ENCODE data around the gene ECEL1. TPM values are rescaled to one million over a fixed set of nuclear protein-coding genes. Genes with fewer than 3 reads are reported as not detected.

ECEL1 gene
- total and polyA plus RNA-seq, 3 experiments from 2014 or later: not detected

DNA sequence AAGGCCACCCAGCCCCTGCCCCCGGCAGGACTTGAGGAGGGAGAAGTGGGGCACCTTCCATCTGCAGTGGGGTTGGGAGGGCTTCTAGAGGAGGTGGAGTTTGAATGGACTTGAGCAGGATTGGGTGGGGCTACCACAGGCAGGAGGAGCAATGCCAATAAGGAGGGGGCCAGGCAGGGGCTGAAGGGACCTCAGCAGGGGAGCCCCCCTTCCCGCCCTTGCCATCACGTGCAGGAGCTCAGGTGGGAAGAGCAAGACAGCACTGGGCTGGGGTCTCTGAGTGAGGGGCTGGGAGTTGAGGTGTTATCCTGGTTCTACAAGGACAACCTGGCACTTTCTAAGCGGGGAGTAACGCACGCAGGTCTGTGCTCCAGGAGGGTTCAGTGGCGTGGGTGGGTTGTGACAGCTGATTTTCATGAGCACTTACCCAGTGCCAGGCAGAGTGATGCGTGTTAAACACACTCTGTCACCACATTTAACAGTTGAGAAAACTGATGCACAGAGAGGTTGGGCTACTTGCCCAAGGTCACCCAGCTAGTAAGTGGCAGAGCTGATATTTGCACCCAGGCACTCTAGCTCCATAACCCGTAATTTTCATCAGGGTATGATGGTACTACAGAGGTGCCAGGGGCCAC is 43.1 kb upstream of the ECEL1 start:
- ChIA-PET POLR2A (no interaction called here), CTCF (interaction anchor here (2.0 kb wide), 1 partner anchor 10 kb away, joined by 6 read pairs; the partner anchor contains the start of gene PRSS56)
- peaks cover 15% of the 10 kb centered on the region for H3K4me1 ChIP-seq (ENCODE audit: insufficient read depth, low read length)
- no peak overlapping the region for H3K4me3 ChIP-seq (ENCODE audit: low read length)
- Mint-ChIP-seq H3K36me3 (peaks cover 0 to 1% (median 0%) of the 10 kb centered on the region in 3 donors), H3K27me3 (peaks cover 24 to 48% of the 10 kb centered on the region in 2 donors), H3K27ac (peak overlapping the region in 1 of 8 donors; percentile 41), H3K9me3 (no peaks in the 10 kb centered on the region), H3K4me3 (no peak overlapping the region), H3K4me1 (peaks cover 13 to 16% (median 15%) of the 10 kb centered on the region in 3 donors)
- no peak overlapping the region for H3K27ac ChIP-seq (ENCODE audit: low read depth, low read length)
- no peak for DNase-seq
- H3K27me3 ChIP-seq (ENCODE audit: insufficient read depth, low read length, poor library complexity, severe bottlenecking): no peaks in the 10 kb centered on the region
- H3K9me3 ChIP-seq (ENCODE audit: low read length): no peaks in the 10 kb centered on the region
- no peaks in the 10 kb centered on the region for H3K36me3 ChIP-seq (ENCODE audit: insufficient read depth, low read length)

- Mint-ChIP-seq H3K4me3 (no peak overlapping the region), H3K27me3 (peaks cover 24 to 48% of the 10 kb centered on the region in 2 donors), H3K27ac (no peak overlapping the region), H3K36me3 (peaks cover 0 to 1% (median 0%) of the 10 kb centered on the region in 3 donors), H3K9me3 (no peaks in the 10 kb centered on the region), H3K4me1 (peaks cover 13 to 16% (median 15%) of the 10 kb centered on the region in 3 donors)
- no peaks in the 10 kb centered on the region for H3K36me3 ChIP-seq (ENCODE audit: insufficient read depth, low read length)
- H3K4me3 ChIP-seq (ENCODE audit: low read length): no peak overlapping the region
- no peaks in the 10 kb centered on the region for H3K9me3 ChIP-seq (ENCODE audit: low read length)
- H3K27ac ChIP-seq (ENCODE audit: low read depth, low read length): no peak overlapping the region
- peaks cover 15% of the 10 kb centered on the region for H3K4me1 ChIP-seq (ENCODE audit: insufficient read depth, low read length)
- CTCF ChIA-PET: interaction anchor here (0.6 kb wide), 1 partner anchor 12 kb away, joined by 3 read pairs; no protein-coding TSS in a partner anchor
- H3K27me3 ChIP-seq (ENCODE audit: insufficient read depth, low read length, poor library complexity, severe bottlenecking): no peaks in the 10 kb centered on the region
- POLR2A ChIA-PET: no interaction called here
- no peak for DNase-seq
Measured at GRCh38 chr2:232529806-232530547, 42.3 kb upstream of the ECEL1 start.

DNA sequence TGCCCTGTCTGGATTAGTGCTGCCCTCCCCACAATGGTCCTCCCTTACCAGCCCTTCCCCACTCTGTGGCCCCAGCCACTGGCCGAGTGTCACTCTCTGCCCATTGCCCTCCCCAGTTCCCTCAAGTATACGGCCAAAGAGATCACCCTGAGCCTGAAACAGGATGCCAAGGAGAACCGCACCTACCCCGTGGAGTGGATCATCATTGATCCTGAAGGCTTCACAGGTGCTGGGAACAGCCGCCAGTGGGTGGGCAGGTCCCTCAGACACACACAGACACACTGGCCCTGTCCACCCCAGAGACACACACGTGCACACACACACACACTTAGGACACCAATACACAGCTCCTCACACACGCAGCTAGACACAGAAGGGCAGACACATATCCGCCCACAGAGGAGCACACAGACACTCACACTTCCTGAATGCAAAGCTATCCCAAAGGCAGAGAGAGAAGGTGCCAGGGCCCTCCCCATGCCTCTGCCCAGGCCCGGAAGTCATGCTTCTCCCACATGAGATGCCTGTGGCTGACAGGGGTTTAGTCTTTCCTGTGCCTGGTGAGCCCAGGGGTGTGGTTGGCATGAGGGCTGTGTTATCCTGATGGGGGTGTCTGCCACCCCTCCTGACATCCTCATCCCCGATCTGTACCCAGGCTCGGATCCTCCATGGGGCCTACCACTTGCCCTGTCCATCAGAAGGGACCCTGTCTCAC is 41.3 kb upstream of the ECEL1 start:
- H3K4me3 ChIP-seq (ENCODE audit: low read length): no peak overlapping the region
- Mint-ChIP-seq H3K27ac (peak overlapping the region in 4 of 8 donors; percentile 18 to 31 (median 26)), H3K9me3 (no peaks in the 10 kb centered on the region), H3K36me3 (peaks cover 0 to 1% (median 0%) of the 10 kb centered on the region in 3 donors), H3K4me3 (peak overlapping the region in 3 of 7 donors; percentile 5 to 25 (median 21)), H3K4me1 (peaks cover 15 to 19% (median 16%) of the 10 kb centered on the region in 3 donors), H3K27me3 (peaks cover 23 to 51% of the 10 kb centered on the region in 2 donors)
- H3K27me3 ChIP-seq (ENCODE audit: insufficient read depth, low read length, poor library complexity, severe bottlenecking): peaks cover 7% of the 10 kb centered on the region
- ChIA-PET POLR2A (no interaction called here), CTCF (interaction anchor here (0.6 kb wide), 1 partner anchor 11 kb away, joined by 3 read pairs; no protein-coding TSS in a partner anchor)
- no peaks in the 10 kb centered on the region for H3K9me3 ChIP-seq (ENCODE audit: low read length)
- no peak for DNase-seq
- H3K27ac ChIP-seq (ENCODE audit: low read depth, low read length): no peak overlapping the region
- H3K4me1 ChIP-seq (ENCODE audit: insufficient read depth, low read length): peaks cover 15% of the 10 kb centered on the region
- H3K36me3 ChIP-seq (ENCODE audit: insufficient read depth, low read length): no peaks in the 10 kb centered on the region

GRCh38 chr2:232527905-232528470 is 40.4 kb upstream of the ECEL1 start:
- H3K4me1 ChIP-seq (ENCODE audit: insufficient read depth, low read length): peaks cover 22% of the 10 kb centered on the region
- Mint-ChIP-seq H3K4me1 (peaks cover 17 to 24% (median 19%) of the 10 kb centered on the region in 3 donors), H3K27me3 (peaks cover 27 to 50% of the 10 kb centered on the region in 2 donors), H3K9me3 (no peaks in the 10 kb centered on the region), H3K36me3 (peaks cover 0 to 1% (median 0%) of the 10 kb centered on the region in 3 donors), H3K4me3 (peak overlapping the region in 1 of 7 donors; percentile 7), H3K27ac (peak overlapping the region in 1 of 8 donors; percentile 36)
- no peaks in the 10 kb centered on the region for H3K36me3 ChIP-seq (ENCODE audit: insufficient read depth, low read length)
- no peaks in the 10 kb centered on the region for H3K9me3 ChIP-seq (ENCODE audit: low read length)
- ChIA-PET POLR2A (no interaction called here), CTCF (no interaction called here)
- DNase-seq: no peak
- H3K27ac ChIP-seq (ENCODE audit: low read depth, low read length): no peak overlapping the region
- H3K4me3 ChIP-seq (ENCODE audit: low read length): no peak overlapping the region
- H3K27me3 ChIP-seq (ENCODE audit: insufficient read depth, low read length, poor library complexity, severe bottlenecking): peaks cover 10% of the 10 kb centered on the region

GRCh38 chr2:232526372-232526941 is 38.8 kb upstream of the ECEL1 start:
- Mint-ChIP-seq H3K27ac (no peak overlapping the region), H3K36me3 (peaks cover 0 to 1% (median 0%) of the 10 kb centered on the region in 3 donors), H3K9me3 (no peaks in the 10 kb centered on the region), H3K27me3 (peaks cover 29 to 51% of the 10 kb centered on the region in 2 donors), H3K4me3 (no peak overlapping the region), H3K4me1 (peaks cover 20 to 30% (median 22%) of the 10 kb centered on the region in 3 donors)
- H3K4me1 ChIP-seq (ENCODE audit: insufficient read depth, low read length): peaks cover 25% of the 10 kb centered on the region
- H3K27ac ChIP-seq (ENCODE audit: low read depth, low read length): no peak overlapping the region
- no peak for DNase-seq
- no peaks in the 10 kb centered on the region for H3K9me3 ChIP-seq (ENCODE audit: low read length)
- H3K36me3 ChIP-seq (ENCODE audit: insufficient read depth, low read length): no peaks in the 10 kb centered on the region
- H3K27me3 ChIP-seq (ENCODE audit: insufficient read depth, low read length, poor library complexity, severe bottlenecking): peaks cover 20% of the 10 kb centered on the region
- POLR2A ChIA-PET: no interaction called here
- no peak overlapping the region for H3K4me3 ChIP-seq (ENCODE audit: low read length)
- CTCF ChIA-PET: no interaction called here

- Mint-ChIP-seq H3K27ac (peak within 1 kb of the TSS in 2 of 8 donors; percentile 38 to 67), H3K4me3 (no peak within 1 kb of the TSS)
Measured at GRCh38 chr2:232525791-232526371, 38.2 kb upstream of the ECEL1 start, which contains the start of gene CHRND. Gene CHRND, plus strand, starts transcription at chr2:232526160. Its CDS starts 56 bp downstream, at chr2:232526216.

GRCh38 chr2:232525199-232525598 is 37.6 kb upstream of the ECEL1 start:
- POLR2A ChIA-PET: no interaction called here
- H3K36me3 ChIP-seq (ENCODE audit: insufficient read depth, low read length): no peaks in the 10 kb centered on the region

More at GRCh38 chr2:232525791-232526371, 38.2 kb upstream of the ECEL1 start, which contains the start of gene CHRND:
- H3K4me1 Mint-ChIP-seq: peaks cover 21 to 31% (median 22%) of the 10 kb centered on the region in 3 donors
- Histone ChIP-seq H3K36me3 (ENCODE audit: insufficient read depth, low read length) (no peaks in the 10 kb centered on the region), H3K27ac (ENCODE audit: low read depth, low read length) (no peak within 1 kb of the TSS), H3K9me3 (ENCODE audit: low read length) (no peaks in the 10 kb centered on the region), H3K27me3 (ENCODE audit: insufficient read depth, low read length, poor library complexity, severe bottlenecking) (peaks cover 22% of the 10 kb centered on the region), H3K4me1 (ENCODE audit: insufficient read depth, low read length) (peaks cover 25% of the 10 kb centered on the region), H3K4me3 (ENCODE audit: low read length) (no peak within 1 kb of the TSS)
- H3K9me3 Mint-ChIP-seq: no peaks in the 10 kb centered on the region
- H3K27me3 Mint-ChIP-seq: peaks cover 31 to 52% of the 10 kb centered on the region in 2 donors
- ChIA-PET POLR2A (no interaction called here), CTCF (no interaction called here)
- peaks cover 0 to 1% (median 0%) of the 10 kb centered on the region in 3 donors for H3K36me3 Mint-ChIP-seq
- no peak for DNase-seq

More at GRCh38 chr2:232525199-232525598, 37.6 kb upstream of the ECEL1 start:
- no peak overlapping the region for H3K4me3 Mint-ChIP-seq
- CTCF ChIA-PET: no interaction called here
- Histone ChIP-seq H3K9me3 (ENCODE audit: low read length) (no peaks in the 10 kb centered on the region), H3K27me3 (ENCODE audit: insufficient read depth, low read length, poor library complexity, severe bottlenecking) (peaks cover 22% of the 10 kb centered on the region), H3K4me1 (ENCODE audit: insufficient read depth, low read length) (peaks cover 25% of the 10 kb centered on the region), H3K27ac (ENCODE audit: low read depth, low read length) (no peak overlapping the region), H3K4me3 (ENCODE audit: low read length) (no peak overlapping the region)
- H3K27ac Mint-ChIP-seq: no peak overlapping the region
- H3K27me3 Mint-ChIP-seq: peaks cover 33 to 53% of the 10 kb centered on the region in 2 donors
- DNase-seq: no peak
- peaks cover 21 to 31% (median 22%) of the 10 kb centered on the region in 3 donors for H3K4me1 Mint-ChIP-seq
- no peaks in the 10 kb centered on the region for H3K9me3 Mint-ChIP-seq
- peaks cover 0 to 1% (median 0%) of the 10 kb centered on the region in 3 donors for H3K36me3 Mint-ChIP-seq

All from CD8-positive, alpha-beta memory T cell (primary cell).